H1 (cell line): Measurements from ENCODE around the gene GOLIM4. TPM values are rescaled to one million over a fixed set of nuclear protein-coding genes. Genes with fewer than 3 reads are reported as not detected.

Experiments used
- BCL11A ChIP-seq, 2 experiments: IDR thresholded peaks; one replicate each; pipeline ENCODE4 v1.6.1; 2011; ENCODE audit warnings: low read depth in 2 of 2, low read length in 2 of 2, mild to moderate bottlenecking in 2 of 2
- CTCF ChIP-seq, 3 experiments: IDR thresholded peaks; 1 replicate in 2 of 3; 2 replicates in 1 of 3; pipeline versions ENCODE4 v1.5.1 to v1.6.1; 2011; ENCODE audit warnings: low read length in 3 of 3, mild to moderate bottlenecking in 3 of 3, inconsistent platforms in 2 of 3, low read depth in 1 of 3, moderate library complexity in 1 of 3; ENCODE audit not compliant: insufficient read depth in 1 of 3; ENCODE audit errors: control extremely low read depth in 1 of 3
- KDM1A ChIP-seq: fragments of 200-600, 300-600 bp; sonication (generic); IDR thresholded peaks from 2 replicates; pipeline ENCODE4 v1.7.1; 2016; ENCODE audit warnings: mild to moderate bottlenecking, low read length, borderline replicate concordance
- RXRA ChIP-seq: IDR thresholded peaks from 2 replicates; pipeline ENCODE4 v1.6.1; 2011; ENCODE audit warnings: low read depth, mild to moderate bottlenecking, low read length, moderate library complexity; ENCODE audit not compliant: insufficient read depth
- SIN3A ChIP-seq, 2 experiments: IDR thresholded peaks in 1 of 2; conservative IDR thresholded peaks in 1 of 2; 2 replicates each; pipeline ENCODE4 v1.6.1; 2011 to 2012; ENCODE audit warnings: low read length in 2 of 2, improper control_type of control experiment in 1 of 2, low read depth in 1 of 2, mild to moderate bottlenecking in 1 of 2
- USF2 ChIP-seq: IDR thresholded peaks from 2 replicates; pipeline ENCODE4 v1.6.1; 2011; ENCODE audit warnings: low read length, improper control_type of control experiment
- polyA plus RNA-seq, 7 experiments: library from polyadenylated mRNA; depleted of rRNA in 3 of 7; stranded (reverse) in 5 of 7; unstranded in 2 of 7; fragments of >200 nt in 5 of 7; fragments of 200-250 nt in 2 of 7; gene quantifications; 1 replicate in 5 of 7; 2 replicates in 1 of 7; 4 replicates in 1 of 7; pipeline versions ENCODE4 v1.2.1 to v1.2.3, GENCODE V29; 2011 to 2013; ENCODE audit warnings: missing spikeins in 2 of 7, mixed read lengths in 2 of 7
- total RNA-seq: library from RNA; stranded (reverse); fragmentation: NEBNext Ultra II Directional; extraction: Animal tissue kit (Norgen Biotek cat#: 25700); gene quantifications from 2 replicates; pipeline ENCODE4 v1.2.1, GENCODE V29; 2021
- TF ChIP-seq, protein P1 (sequence below): IDR thresholded peaks from 2 replicates; pipeline ENCODE4 v1.6.1; 2012; ENCODE audit warnings: low read length, inconsistent platforms
- TF ChIP-seq, protein P2 (sequence below): IDR thresholded peaks from 2 replicates; pipeline ENCODE4 v1.6.1; 2012; ENCODE audit warnings: inconsistent platforms

GOLIM4 gene
- total and polyA plus RNA-seq, 2 of the 8 experiments (the other 6 are each of a cell fraction or from before 2014, with no cell fraction given): 5.6 to 29.7 TPM

- TF ChIP-seq, protein P1, sequence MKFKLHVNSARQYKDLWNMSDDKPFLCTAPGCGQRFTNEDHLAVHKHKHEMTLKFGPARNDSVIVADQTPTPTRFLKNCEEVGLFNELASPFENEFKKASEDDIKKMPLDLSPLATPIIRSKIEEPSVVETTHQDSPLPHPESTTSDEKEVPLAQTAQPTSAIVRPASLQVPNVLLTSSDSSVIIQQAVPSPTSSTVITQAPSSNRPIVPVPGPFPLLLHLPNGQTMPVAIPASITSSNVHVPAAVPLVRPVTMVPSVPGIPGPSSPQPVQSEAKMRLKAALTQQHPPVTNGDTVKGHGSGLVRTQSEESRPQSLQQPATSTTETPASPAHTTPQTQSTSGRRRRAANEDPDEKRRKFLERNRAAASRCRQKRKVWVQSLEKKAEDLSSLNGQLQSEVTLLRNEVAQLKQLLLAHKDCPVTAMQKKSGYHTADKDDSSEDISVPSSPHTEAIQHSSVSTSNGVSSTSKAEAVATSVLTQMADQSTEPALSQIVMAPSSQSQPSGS: no peak
- TF ChIP-seq USF2: no peak
- TF ChIP-seq, protein P2, sequence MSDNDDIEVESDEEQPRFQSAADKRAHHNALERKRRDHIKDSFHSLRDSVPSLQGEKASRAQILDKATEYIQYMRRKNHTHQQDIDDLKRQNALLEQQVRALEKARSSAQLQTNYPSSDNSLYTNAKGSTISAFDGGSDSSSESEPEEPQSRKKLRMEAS: no peak
- no peak for TF ChIP-seq KDM1A
- no peak for TF ChIP-seq BCL11A (IDR thresholded peaks at IDR 0.05; ENCODE audit: low read depth in 2 of 2, low read length in 2 of 2)
- TF ChIP-seq SIN3A (conservative IDR thresholded peaks at IDR 0.05 in 1 of 2, IDR thresholded peaks at IDR 0.05 in 1 of 2; ENCODE audit: low read depth in 1 of 2, low read length in 2 of 2): no peak
- TF ChIP-seq RXRA: no peak
- TF ChIP-seq CTCF (IDR thresholded peaks at IDR 0.05; ENCODE audit: control extremely low read depth in 1 of 3, insufficient read depth in 1 of 3, low read depth in 1 of 3, low read length in 3 of 3): no peak
Measured at GRCh38 chr3:168123201-168124176, 27.8 kb upstream of the GOLIM4 start (continued).
